Renal cortical epithelial cell (primary cell): Measurements from ENCODE around the gene SDK2. TPM values are rescaled to one million over a fixed set of nuclear protein-coding genes. Genes with fewer than 3 reads are reported as not detected.

Experiments used
- DNase-seq: peaks from one replicate; pipeline ENCODE4 v3.0.0-alpha.2; 2011; ENCODE audit warnings: low read depth
- total RNA-seq: library from RNA; depleted of rRNA; stranded (reverse); fragments of >200 nt; gene quantifications from 2 replicates; pipeline ENCODE4 v1.2.3, GENCODE V29; 2014

Gene SDK2
- total RNA-seq, 1 donor from 2014 or later, result 0.10 TPM

DNA sequence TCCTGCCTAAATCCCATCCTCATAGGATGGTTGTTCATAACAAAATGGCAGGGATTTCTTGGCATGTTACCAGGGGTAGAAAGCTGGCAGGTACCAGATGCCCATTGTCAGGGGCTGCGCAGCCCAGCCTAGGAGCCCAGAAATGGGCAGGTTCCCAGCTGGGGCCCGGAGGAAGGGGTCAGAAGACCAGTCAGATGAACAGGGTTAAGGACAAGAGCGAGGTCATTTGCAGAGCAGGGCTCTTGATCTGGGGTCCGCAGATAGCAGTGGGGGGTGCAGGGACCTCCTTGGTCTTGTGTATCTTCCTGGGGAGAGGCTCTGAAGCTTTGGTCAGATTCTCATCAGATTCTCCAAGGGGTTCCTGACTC lies 280.1 kb downstream of the SDK2 start:
- DNase-seq, result no peak

DNA sequence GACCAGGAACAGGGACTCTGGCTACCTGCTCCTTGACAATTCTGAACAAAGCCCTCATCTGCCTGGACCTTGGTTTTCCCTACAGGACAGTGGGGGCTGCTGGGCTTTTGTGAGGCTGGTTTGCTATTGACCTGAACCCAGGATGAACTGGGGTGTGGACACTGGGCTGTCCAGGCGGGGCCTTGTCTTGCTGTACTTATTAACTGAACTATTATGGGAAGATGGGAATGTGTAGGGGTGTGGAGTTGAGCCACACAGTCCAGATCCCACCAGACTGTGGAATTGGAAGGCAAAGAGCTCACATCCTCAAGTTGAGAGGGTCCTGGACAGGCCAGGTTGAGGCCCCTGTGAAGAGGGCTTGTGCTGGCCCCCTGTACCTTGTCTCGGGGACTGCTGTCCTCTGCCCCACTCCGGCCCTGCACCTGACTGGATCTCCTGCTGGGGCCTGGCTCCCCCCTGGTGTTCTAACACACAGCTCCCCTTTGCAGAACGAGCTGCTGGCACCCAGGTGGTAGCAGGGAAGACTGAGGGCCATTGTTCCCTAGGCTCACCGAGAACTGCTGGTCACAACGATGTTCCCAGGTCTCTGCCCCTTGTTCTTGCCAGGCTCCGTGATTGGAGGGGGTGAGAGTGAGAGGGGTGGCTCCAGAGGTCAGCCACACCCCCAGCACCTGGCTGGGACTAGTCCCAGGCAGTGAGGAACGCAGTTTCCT lies 280.6 kb downstream of the SDK2 start:
- DNase-seq, result no peak

DNA sequence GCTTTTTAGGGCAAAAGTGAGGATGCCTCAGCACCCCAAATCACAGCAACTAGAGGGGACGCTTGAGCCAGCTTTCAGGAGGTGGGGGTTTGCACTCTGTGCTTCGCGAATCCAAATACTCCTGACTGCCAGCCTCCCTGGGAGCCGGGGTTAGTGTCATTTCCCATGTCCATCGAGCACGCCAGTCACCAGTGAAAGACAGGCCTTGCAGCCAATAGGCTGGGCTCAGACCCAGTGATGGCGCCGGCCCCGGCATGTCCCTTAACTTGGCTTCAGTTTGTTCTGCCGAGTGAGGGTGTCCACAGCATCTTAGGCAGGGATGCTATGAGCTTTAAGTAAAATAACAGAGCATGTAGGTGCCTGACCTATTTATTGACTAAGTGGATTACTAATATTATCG lies 281.5 kb downstream of the SDK2 start:
- DNase-seq, result no peak

DNA sequence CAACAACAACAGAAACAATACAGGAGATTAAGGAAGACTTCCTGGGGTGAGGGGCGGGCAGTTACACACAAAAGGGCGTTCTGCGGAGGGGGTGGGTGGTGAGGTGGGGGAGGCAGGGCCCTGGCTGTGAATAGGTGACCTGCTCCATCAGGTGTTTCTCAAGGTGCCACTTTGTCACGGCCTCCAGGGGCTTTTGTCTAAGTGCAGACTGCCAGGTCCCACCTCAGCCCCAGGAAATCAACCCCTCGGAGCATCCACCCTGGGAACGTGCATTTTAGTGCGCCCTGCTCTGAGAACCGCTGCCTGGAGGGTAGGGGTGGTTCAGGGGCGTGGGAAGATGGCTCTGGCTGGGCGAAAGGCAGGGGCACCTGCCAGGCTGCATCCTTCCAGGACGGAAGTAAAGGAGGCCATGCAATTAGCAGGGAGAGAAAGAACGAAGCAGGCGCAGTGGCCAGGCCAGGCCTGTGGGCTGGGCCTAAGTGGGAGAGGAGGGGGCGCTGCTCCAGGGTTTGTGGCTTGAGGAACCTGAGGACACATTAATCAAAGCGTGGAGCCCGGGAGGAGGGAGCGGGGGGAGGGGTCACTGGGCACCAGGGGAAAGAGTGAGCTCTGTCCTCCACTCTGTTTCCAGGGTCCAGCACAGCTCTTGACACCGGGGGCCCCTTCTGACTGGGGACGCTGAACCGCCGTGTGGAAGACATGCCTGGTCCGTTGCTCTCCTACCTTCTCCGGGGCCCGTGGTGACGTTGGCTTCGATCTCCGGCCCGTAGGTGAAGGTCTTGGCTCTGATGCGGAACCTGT lies 283.1 kb downstream of the SDK2 start:
- no peak for DNase-seq

DNA sequence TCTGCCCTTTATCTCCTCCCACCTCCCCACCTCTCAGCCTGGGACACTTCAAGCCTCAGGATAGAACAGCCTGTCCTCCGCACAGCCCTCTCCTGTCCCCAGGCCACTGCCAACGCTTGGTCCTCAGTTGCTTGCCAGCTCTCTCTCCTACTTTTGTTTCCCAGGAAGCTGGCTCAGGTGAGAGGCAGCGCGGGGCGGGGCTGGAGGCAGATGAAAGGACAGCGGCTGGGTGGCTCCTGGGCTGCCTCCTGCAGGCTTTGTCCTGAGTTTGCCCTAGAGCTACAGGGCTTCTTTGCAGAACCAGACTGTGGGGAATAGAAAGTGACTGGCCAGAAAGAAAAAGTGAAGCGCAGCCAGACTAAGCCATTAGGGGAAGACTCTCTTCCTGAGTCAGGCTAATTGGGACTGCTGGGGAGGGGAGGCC lies 284.2 kb downstream of the SDK2 start:
- no peak for DNase-seq

DNA sequence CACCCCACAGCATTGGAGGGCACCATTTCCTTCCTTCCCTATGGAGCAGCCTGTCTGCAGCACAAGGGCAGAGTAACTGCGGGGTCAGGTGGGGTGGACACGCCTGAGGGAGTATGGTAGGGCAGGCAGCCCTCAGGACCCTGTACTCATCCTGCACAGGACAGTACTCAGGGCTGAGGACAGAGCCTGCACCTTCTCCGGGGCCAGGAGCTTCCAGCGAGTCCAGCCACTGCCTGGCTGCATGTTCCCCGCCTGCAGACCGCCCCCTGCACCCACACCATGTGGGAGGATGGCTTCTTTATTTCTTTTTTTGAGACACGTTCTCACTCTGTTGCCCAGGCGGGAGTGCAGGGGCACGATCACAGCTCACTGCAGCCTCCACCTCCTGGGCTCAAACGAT lies 284.9 kb downstream of the SDK2 start:
- DNase-seq, result no peak

DNA sequence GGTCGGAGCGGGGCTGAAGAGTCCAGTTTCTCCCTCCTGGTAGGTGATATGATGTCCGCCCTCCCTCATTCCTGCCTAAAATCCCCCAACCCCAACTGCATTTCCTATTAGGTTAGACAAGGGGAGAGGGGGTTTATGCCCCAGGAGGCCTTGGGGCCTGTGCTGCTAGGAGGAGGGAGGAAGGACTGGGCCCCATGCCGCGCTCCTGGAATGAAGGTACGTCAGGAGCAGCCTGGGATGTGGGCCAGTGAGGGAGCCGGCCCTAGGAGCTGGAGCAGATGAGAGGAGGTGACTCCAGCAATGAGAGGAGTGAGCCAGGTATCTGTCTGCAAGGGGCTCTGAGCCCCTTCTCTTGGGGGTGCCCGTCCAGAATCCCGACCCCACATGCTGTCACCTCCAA lies 285.6 kb downstream of the SDK2 start:
- DNase-seq, result no peak

DNA sequence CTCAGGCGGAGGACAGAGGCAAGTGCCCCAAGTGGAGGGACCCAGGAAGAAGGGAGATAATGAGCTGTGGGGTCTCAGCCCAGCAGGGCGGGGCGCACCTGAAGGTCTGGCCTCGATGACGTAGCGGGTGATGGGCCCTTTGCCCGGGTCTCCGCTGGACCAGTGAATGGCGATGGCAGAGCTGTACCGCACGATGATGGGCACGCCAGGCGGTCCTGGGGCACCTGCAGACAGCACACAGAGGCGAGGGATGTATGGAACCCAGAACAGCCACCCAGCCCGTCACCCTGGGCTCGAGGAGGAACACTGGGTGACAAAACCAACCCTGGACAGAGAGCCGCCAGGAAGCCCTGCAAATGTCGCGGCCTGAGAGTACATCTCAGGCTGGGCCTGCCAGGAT lies 286.3 kb downstream of the SDK2 start:
- DNase-seq, result no peak

DNA sequence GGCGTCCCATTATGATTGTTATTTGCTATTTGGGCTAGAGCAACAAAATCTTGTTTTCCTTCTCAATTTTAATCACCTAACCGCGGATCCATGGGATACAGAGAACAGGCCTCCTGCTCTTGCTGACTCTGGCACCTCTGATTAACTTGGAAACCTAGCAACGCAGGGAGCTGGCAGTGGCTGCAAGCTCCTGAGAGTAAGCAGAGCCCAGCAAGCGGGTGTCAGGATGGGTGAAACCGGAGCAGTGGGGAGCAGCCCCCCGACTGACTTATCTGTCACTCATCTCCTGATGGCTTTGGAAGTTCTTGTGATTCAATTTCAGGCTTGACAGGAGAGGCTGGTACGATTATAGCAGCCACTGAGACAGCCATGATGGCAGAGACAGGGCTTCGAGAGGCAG lies 286.9 kb downstream of the SDK2 start:
- no peak for DNase-seq

DNA sequence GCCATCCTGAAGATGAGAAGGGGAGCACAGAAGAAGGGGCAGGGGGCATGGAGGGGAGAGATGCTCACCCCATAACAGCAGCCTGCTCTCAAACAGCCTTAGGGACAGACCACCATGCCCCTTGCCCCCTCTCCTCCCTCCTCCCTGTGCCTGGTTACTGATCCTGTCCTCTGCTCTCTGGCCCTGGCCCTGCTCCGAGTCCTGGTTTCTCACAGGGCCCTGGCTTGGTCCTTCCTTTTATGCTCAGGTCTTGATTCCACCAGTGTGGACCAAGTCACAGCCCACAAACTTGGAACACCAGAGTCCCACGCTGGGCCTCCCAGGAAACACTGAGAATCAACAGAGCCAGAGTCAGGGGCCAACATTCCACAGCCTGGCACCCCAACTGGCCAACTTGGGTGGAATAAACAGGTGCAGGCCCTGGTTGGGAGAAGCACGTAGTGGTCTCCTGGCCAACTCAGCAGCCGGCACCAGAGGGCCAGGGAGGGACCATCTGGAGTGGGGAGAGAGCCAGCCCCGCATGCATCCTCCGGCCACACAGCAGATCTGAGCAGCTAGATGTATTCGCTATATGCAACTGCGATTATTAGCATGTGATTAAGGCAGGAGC lies 287.6 kb downstream of the SDK2 start:
- DNase-seq, result no peak

DNA sequence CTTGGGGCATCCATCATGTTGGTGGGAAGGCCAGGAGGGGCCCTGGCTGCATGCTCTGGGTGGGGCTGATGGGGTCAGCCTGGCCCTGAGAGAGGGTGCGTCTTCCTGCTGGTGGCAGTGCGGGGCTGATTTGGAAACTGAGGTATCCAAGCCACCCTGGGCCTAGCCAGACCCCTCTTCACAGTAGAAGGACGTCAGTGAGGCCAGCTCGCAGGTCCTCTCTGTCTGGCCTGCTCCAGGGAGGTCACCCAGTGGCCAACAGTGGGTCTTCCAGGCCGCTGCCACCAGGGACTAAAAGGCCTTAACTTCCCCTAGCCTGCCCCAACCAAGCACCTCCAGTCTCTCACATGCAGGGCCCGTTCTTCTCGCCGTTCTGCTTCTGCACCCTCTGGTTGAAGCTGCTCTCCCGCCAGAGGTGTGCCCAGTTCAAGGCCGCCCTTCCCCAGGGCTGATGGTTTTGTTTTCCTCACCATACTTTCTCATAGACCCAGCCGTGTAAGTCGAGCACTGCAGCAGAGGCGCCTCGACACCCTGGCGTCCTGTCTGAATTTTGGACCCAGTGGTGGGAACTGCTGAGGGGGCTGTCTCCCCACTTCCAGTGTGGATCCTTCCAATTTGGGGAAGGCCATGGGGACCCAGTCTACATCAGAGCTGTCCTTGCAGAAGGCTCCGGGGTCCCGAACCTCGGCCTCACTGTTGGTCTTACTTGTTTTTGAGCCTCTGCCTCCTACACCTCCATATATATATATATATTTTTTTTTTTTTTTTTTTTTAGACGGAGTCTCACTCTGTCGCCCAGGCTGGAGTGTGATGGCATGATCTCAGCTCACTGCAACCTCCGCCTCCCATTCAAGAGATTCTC lies 289.6 kb downstream of the SDK2 start:
- no peak for DNase-seq

DNA sequence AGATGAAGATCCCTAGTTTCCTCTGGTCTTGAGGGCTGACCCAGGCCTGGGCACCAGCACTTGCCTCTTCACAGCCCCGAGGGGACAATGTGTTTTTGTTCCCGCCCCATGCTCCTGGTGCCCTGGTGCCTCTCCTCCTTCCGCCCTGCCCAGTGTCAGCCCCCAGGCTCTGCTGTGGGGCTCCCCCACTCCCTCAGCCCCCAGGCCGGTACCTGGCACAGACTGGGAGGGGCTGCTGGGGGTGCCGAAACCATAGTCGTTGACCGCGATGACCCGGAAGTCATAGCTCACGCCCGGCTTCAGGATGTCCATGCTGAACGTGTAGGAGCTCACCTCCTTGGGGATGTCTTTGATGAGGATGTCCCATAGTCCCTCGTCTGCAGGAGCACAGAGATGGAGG lies 292.0 kb downstream of the SDK2 start:
- DNase-seq, result no peak

DNA sequence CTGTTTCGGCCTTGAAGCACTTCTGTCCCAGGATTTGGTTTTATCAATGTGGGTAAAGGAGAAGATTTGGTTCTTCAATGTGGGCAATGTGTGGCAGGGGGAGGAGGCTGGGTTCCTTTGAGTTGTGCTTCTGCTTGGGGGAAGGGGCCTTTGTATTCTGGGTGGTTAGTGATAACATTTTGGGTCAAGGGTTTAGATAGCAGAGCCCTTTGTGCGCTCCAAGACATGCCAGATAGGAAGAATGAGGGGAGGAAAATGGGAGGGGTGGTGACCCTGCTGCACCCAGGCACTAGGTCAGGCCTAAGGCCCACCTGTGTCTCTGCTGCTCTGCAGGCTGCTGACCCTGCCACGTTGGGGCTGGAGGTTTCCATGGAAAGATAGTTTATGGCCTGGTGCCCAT lies 292.5 kb downstream of the SDK2 start:
- DNase-seq, result no peak

DNA sequence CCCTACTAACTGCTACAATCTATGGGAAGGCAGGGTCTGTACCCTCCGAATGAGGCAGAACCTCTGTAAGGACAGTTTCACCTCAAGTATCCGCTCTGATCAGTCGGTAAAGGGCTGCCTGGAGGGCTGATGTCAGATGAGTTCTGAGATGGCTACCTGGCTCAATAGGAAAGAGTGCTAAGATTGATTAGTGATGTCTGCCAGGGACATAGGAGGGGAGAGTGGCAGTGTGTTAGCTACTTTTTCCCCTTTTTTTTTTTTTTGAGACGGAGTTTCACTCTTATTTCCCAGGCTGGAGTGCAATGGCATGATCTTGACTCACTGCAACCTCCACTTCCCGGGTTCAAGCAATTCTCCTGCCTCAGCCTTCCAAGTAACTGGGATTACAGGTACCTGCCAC lies 293.4 kb downstream of the SDK2 start:
- no peak for DNase-seq

DNA sequence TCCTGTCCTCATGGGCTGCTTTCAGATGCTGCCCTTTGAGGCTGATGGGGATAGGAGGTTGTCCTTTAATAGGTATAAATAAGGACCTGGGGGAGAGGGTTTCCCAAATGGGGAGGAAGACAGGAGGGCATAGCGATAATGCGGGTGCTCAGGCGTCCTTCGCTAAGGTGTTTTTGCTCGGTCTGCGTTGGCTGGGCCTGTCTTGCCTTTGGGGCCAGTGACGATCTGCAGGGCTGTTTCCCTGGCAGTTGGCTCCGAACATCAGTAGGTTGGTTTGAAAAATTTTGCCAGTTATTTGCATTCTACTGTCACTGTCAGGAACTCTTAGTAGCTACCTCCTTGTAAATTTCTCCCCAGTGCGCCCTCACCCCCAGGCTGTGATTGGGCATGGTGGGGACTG lies 294.6 kb downstream of the SDK2 start:
- no peak for DNase-seq

DNA sequence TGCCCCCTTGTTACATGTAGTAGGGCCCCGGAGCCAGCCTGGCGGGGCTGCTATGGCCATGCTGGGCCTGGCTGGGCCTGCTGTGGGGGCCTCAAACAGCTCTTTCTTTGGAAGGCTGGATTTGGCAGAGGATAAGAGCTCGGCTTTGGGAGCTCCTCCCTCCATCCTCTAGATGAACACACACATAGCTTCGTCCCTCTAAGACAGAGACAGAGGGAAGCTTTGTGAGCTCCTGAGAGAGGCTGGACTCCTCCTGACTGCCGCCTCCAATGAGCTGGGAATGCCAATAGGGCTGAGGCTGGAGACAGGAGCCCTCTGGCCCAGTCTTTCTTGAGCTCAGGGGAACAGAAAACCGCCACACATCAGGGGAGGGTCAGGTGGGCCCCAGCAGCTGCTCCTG lies 295.1 kb downstream of the SDK2 start:
- no peak for DNase-seq

DNA sequence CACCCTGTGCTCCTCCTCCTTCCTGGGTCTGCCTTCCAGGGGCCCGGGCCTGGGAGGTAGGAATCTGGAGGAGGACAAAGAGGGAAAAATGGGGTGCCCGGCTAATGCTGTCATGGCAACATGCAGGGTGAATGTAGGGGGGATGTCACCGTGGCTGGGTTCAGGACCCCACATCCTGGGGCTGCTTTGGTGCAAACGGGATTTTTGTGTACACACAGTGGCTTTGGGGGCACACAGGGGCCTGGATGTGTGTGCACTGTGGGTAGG lies 295.5 kb downstream of the SDK2 start:
- DNase-seq, result no peak

DNA sequence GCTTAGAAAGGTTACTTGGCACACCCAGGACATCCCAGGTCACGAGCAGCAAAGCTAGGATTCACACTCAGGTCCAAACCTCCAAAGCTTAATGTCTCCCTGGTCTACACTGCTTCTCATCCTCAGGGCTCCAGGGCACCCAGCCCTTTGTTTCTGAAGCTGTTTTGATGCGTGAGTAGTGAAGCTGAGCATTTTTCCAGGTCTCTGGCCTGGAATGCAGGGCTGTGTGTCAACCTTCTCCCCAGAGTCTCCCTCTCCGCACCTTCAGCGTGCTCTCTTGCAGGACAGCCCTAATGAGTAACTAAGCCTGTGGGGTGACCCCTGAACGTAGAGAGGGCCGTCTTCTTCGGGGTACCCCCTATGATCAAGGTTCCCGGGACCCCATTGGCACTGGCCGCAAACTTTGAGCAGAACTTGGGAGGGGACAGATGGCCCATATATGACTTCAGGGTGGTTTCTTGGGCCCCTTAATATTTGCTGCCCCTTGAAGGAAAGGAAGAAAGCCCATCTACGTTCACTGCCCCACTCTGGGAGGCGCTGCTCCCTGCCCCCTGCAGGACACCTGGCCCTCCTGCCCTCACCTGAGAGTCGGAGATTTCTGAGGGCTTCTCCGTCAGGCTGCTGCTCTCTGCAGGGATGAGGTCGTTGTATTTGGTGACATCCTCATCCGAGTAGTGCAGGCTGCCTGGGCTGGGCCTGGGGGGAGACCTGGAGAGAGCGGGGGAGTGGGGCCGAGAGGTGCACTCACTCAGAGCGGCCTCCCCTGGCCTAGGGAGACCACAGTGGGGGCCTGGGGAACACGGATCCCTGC lies 296.0 kb downstream of the SDK2 start:
- no peak for DNase-seq

DNA sequence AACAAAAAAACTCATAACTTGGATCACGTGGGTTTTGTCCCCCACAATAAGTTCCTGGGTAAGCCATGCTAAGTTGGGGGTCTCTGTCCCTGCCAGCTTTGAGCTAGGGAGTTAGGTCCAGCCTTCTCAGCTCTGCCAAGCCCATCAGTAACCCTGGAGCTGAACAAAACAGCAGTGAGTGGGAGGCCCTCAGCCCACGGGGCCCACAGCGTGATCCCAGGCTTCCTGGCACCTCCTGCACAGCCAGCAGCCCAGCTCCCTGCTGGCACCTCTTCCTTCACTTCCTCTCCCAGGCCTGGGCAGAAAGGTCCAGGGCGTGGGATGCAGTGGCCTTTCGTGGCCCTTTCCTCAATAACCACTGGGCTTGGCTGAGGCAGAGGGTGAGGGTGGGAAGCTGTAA lies 296.9 kb downstream of the SDK2 start:
- no peak for DNase-seq

DNA sequence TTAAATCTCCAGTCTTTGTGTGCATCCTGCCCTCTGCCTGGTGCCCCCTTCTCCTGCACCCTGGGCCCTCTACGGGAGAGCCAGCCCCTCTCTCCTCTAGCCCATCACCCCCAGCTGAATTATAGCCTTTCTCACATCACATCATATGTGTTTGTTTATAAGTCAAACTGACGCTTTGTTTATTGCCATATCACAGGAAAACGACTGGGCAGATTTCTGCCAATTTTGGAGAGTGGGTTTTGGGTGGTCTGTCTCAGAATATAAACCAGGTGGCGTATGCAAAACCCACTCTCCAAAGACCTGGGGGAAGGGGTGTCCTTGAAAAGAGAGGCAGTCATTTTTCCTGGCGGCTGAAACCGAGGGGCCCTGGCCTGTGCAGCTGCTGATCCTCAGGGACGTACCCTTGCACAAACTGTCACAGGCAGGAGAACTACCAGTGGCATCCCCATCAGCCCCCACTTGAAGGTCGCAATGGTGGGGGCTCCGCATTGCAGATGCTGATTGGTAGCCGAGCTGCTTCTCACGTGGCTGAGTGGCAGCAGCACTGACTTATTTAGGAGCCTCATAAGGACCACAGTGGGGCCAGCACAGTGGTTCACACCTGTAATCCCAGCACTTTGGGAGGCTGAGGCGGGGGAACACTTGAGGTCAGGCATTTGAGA lies 297.6 kb downstream of the SDK2 start:
- no peak for DNase-seq
